HG02852 (cell line): Measurements from ENCODE around the gene EEA1.

Experiments
- ATAC-seq: cut with Tn5 transposase; IDR thresholded peaks from one replicate; pipeline ENCODE4 v1.9.1; 2021; ENCODE audit warnings: mild to moderate bottlenecking, moderate library complexity; ENCODE audit not compliant: unreplicated experiment

EEA1 gene

GRCh38 chr12:92938638-92939037 lies 9.5 kb upstream of the EEA1 start:
- no peak for ATAC-seq

GRCh38 chr12:92938018-92938417 lies 8.9 kb upstream of the EEA1 start:
- ATAC-seq: peak; percentile 78

- no peak for ATAC-seq
Observed at GRCh38 chr12:92933606-92934005, 4.5 kb upstream of the EEA1 start.

GRCh38 chr12:92930421-92930820 lies 1.3 kb upstream of the EEA1 start:
- ATAC-seq: no peak

- no peak for ATAC-seq
Observed at GRCh38 chr12:92929983-92930382, 888 bp upstream of the EEA1 start.

GRCh38 chr12:92928421-92928961 lies 604 bp downstream of the EEA1 start:
- peak; percentile 7 for ATAC-seq

- no peak for ATAC-seq
Observed at GRCh38 chr12:92927436-92928281, 1.4 kb downstream of the EEA1 start.

GRCh38 chr12:92927055-92927435 lies 2.0 kb downstream of the EEA1 start:
- ATAC-seq: no peak

GRCh38 chr12:92926549-92926948 lies 2.5 kb downstream of the EEA1 start:
- ATAC-seq: no peak

GRCh38 chr12:92921877-92922276 lies 7.2 kb downstream of the EEA1 start:
- ATAC-seq: peak; percentile 91

GRCh38 chr12:92915365-92915764 lies 13.7 kb downstream of the EEA1 start:
- no peak for ATAC-seq

- ATAC-seq: no peak
Observed at GRCh38 chr12:92914170-92914569, 14.9 kb downstream of the EEA1 start.

- ATAC-seq: no peak
Observed at GRCh38 chr12:92912672-92913071, 16.4 kb downstream of the EEA1 start.

GRCh38 chr12:92912052-92912451 lies 17.0 kb downstream of the EEA1 start:
- ATAC-seq: no peak

- no peak for ATAC-seq
Observed at GRCh38 chr12:92911339-92911738, 17.8 kb downstream of the EEA1 start.

- no peak for ATAC-seq
Observed at GRCh38 chr12:92908108-92908507, 21.0 kb downstream of the EEA1 start.

- no peak for ATAC-seq
Observed at GRCh38 chr12:92905811-92906554, 23.1 kb downstream of the EEA1 start.

GRCh38 chr12:92905258-92905810 lies 23.8 kb downstream of the EEA1 start:
- no peak for ATAC-seq

- no peak for ATAC-seq
Observed at GRCh38 chr12:92900941-92901340, 28.2 kb downstream of the EEA1 start.

GRCh38 chr12:92899386-92900001 lies 29.6 kb downstream of the EEA1 start:
- ATAC-seq: no peak

GRCh38 chr12:92898755-92899154 lies 30.3 kb downstream of the EEA1 start:
- peak; percentile 52 for ATAC-seq
